ENCODE data around the gene CAB39. TPM values are rescaled to one million over a fixed set of nuclear protein-coding genes. Genes with fewer than 3 reads are reported as not detected.

CAB39 gene
- total RNA-seq, 2 donors from 2014 or later = 130 to 149 TPM

DNA sequence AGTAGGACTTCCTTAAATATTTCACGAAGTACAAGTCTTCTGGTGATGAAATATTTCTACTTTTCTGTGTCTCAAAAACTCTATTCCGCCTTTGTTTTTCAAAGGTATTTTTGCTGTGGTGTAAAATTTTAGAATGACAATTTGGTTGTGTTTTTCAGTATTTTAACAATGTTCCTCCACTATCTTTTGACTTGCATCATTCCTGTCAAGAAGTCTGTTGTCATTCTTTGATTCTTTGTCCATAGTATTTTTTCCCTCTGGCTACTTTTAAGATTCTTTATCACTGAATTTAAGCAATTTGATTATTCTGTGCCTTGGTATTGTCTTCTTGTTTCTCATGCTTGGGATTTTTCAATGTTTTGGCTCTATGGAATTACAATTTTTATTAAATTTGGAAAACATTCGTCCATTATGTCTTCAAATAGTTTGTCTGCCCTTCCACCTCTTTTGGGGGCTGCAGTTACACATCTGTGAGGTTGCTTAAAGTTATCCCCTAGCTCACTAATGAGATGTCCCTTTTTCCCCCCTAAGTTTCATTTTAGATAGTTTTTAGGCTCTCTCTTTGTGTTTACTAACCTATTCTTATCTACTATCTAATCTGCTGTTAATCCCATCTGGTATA lies 76.0 kb downstream of the CAB39 start:
- Mint-ChIP-seq H3K4me1 (ENCODE audit: low read depth) (peaks cover 33% of the 10 kb centered on the region), H3K4me3 (no peak overlapping the region), H3K9me3 (peaks cover 19 to 21% of the 10 kb centered on the region in 2 donors), H3K27ac (peak overlapping the region; percentile 59), H3K27me3 (ENCODE audit: low read depth) (no peaks in the 10 kb centered on the region), H3K36me3 (ENCODE audit: insufficient read depth in 2 of 2) (peaks cover 45 to 86% of the 10 kb centered on the region in 2 donors)
- ATAC-seq (replicated peaks in 1 of 2) (no peak), DNase-seq (no peak)

DNA sequence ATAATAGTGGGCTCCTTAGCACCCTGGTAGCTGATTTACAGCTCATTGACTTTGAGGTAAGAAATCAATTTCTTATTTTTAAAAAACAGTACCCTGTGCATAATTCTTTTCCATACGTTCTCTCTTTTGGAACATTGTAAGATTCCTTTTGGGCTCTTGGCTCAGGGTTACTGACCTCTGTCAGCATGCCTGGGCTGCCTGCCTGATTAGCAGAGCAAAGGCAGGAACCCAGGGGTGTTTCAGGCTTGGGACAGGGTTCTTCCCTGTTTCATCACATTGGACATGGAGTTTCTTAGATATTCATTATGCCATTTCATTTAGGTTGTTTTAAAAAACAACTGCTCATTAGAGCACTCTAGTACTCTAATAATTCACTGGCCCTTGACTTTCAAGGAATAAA lies 78.3 kb downstream of the CAB39 start:
- peaks cover 40 to 81% of the 10 kb centered on the region in 2 donors for H3K36me3 Mint-ChIP-seq (ENCODE audit: insufficient read depth in 2 of 2)
- peak overlapping the region; percentile 36 for H3K27ac Mint-ChIP-seq
- no peak for DNase-seq
- H3K4me3 Mint-ChIP-seq = no peak overlapping the region
- H3K4me1 Mint-ChIP-seq (ENCODE audit: low read depth) = peaks cover 15% of the 10 kb centered on the region
- ATAC-seq (replicated peaks in 1 of 2) = no peak
- H3K9me3 Mint-ChIP-seq = peaks cover 12 to 17% of the 10 kb centered on the region in 2 donors
- no peaks in the 10 kb centered on the region for H3K27me3 Mint-ChIP-seq (ENCODE audit: low read depth)

DNA sequence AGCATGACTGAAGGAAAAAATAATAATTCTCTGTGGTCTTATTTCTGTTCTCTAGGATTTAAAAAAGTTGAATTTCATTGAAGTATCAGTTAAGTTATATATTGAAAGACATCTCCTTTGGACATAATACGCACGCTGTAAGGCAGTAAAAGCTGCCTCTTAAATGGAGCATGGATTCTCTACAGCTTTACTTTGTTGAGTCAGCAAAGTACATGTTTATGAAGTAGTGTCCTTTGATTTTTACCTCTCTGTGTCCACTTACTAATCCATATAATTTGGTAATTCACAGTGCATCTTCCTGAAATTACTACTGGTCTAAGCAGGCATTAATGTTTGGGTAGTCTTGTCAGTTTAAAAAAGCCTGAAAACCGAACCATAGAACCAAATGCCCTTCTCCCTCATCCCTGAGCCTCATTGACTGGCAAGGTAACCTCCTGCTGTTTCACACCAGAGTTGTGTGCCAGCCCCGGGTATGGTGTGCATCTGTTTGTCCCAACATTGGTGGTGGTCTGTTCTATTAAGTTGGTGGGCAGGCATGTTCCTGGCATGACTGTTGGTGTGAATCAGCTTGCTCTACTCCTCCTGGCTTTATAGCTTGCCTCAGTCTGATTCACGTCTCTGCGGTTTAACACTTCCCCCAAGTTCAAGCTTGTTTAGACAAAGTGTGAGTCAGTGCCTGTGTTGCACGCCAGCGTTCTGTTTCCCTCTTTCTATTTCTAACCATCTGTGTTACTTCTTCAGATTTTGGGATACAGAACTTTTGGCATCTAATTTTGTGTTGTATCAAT lies 81.1 kb downstream of the CAB39 start:
- no peaks in the 10 kb centered on the region for H3K27me3 Mint-ChIP-seq (ENCODE audit: low read depth)
- ATAC-seq (replicated peaks in 1 of 2) = peak; percentile 95 to 97
- H3K9me3 Mint-ChIP-seq = peaks cover 4 to 6% of the 10 kb centered on the region in 2 donors
- H3K36me3 Mint-ChIP-seq (ENCODE audit: insufficient read depth in 2 of 2) = peaks cover 29 to 59% of the 10 kb centered on the region in 2 donors
- H3K27ac Mint-ChIP-seq = peak overlapping the region; percentile 96
- H3K4me1 Mint-ChIP-seq (ENCODE audit: low read depth) = peaks cover 15% of the 10 kb centered on the region
- peak; percentile 79 to 86 for DNase-seq
- H3K4me3 Mint-ChIP-seq = peak overlapping the region; percentile 74 to 79

DNA sequence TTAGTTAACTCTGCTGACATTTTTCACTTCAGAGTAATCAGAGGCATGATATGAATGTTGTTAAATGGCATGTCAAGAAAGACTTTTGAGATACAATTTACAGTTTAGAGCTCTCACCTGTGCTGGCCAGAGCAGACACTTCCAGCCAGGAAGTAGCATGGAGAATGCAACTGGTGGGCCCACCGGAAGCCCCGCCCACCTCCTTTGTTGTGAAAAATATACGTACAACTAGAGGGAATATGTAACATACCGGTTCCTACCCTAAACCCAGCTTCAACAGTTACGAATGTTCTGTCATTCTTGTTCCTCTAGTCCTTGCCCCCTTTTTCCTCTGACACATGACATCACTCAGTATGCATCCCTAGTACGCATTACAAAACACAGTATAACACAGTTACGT lies 81.9 kb downstream of the CAB39 start:
- DNase-seq (peak in 1 of 2 donors; percentile 32), ATAC-seq (replicated peaks in 1 of 2) (peak; percentile 33 to 36)
- Mint-ChIP-seq H3K27ac (peak overlapping the region; percentile 96), H3K4me3 (peak overlapping the region; percentile 74 to 79), H3K27me3 (ENCODE audit: low read depth) (no peaks in the 10 kb centered on the region), H3K4me1 (ENCODE audit: low read depth) (peaks cover 9% of the 10 kb centered on the region), H3K9me3 (peaks cover 2 to 3% of the 10 kb centered on the region in 2 donors), H3K36me3 (ENCODE audit: insufficient read depth in 2 of 2) (peaks cover 23 to 55% of the 10 kb centered on the region in 2 donors)

DNA sequence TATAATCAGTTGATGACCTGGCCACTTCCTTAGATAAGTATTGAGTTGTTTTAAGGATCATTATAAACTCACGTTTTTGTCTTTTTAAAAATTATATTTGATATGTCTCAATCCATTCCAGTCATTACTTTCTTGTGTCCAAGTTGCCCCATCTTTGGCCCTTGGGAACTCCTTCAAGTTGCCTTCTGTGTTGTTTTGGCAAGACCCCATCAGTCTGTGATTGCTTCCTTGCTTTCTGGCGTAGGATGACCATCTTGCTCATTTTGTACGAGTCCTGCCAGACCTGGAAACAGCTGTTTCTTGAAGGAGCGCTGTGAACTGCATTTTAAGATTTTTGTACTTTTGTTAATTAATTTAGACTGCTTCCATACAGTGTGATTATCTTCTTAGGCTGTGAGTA lies 83.2 kb downstream of the CAB39 start:
- Mint-ChIP-seq H3K27me3 (ENCODE audit: low read depth) (no peaks in the 10 kb centered on the region), H3K36me3 (ENCODE audit: insufficient read depth in 2 of 2) (peaks cover 21 to 52% of the 10 kb centered on the region in 2 donors), H3K27ac (no peak overlapping the region), H3K4me1 (ENCODE audit: low read depth) (peaks cover 6% of the 10 kb centered on the region), H3K9me3 (no peaks in the 10 kb centered on the region), H3K4me3 (peak overlapping the region in 1 of 2 donors; percentile 15)
- no peak for DNase-seq
- no peak for ATAC-seq (replicated peaks in 1 of 2)

DNA sequence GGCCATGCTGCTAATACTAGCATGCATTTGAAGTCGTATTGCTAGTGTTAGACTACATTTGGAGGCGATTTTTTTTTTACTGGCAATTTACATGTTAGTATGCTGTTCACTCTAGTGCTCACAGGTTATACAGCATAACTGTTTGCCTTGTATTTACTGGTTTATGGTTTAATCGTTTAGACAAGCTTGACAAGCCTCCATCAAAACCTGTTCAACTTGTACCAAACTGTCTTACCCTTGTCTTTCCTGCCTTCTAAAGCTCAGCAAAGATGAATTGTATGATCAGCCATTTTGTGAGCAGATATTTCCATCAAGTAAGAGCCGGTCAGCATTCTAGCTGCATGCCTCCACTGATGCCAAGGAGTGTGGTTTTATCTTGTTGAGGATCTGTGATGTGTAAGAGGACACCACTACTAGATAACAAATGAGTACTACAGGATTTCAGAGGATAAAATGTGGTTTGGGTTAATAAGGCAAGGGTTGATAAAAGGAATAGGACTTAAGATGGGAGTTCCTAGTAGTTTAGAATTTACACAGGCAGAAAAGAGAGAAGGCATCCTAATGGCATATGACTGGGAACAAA lies 83.7 kb downstream of the CAB39 start:
- H3K27me3 Mint-ChIP-seq (ENCODE audit: low read depth) = no peaks in the 10 kb centered on the region
- H3K9me3 Mint-ChIP-seq = no peaks in the 10 kb centered on the region
- DNase-seq (peak in 1 of 2 donors; percentile 19), ATAC-seq (replicated peaks in 1 of 2) (peak in 1 of 2 donors; percentile 23)
- H3K4me1 Mint-ChIP-seq (ENCODE audit: low read depth) = peaks cover 6% of the 10 kb centered on the region
- H3K4me3 Mint-ChIP-seq = peak overlapping the region in 1 of 2 donors; percentile 15
- H3K36me3 Mint-ChIP-seq (ENCODE audit: insufficient read depth in 2 of 2) = peaks cover 23 to 52% of the 10 kb centered on the region in 2 donors
- H3K27ac Mint-ChIP-seq = no peak overlapping the region

DNA sequence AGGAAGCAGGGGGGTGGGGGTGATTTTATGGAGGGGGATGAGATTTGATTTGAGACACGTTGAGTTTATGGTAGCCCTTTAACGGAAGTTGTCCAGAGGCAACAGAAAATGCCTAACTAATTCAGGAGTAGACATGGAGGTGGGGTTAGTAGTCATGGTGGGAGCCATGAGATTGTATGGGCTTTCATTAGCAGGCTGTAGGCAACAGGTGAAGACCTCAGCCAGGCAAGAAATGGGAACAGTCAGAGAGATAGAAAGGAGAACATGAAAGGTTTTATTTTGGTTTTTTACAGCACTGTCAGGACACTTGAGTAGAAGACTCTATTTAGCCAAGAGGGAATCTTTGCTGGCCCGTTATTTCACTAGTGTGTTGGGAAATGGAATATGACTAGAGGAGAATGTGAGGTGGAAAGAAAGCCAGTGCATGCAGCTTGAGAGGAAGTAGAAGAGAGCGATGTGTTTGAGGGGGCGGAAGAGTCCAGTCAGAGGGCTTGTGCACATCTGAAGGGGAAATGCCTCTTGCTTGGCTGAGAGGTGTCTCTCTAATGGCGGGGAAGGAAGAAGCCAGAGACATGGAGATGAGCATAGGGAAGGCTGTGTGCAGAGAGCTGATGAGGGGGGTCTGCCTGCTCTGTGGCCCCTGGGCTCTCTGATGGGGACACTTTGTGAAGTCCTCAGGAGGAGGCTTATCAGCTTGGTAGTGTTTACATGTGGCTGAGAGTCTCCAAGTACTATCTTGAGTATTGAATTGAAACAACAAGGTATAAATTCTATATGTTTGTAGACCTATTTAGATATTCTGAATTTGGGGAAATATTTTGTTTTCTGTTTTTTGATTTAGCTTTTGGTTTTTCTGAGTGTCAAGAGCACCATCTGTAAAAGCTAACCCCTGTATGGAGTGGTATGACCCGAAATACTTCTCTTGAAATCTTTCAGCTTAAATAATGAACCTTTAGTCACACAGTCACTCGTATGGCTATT lies 85.2 kb downstream of the CAB39 start:
- Mint-ChIP-seq H3K36me3 (ENCODE audit: insufficient read depth in 2 of 2) (peaks cover 28 to 53% of the 10 kb centered on the region in 2 donors), H3K4me3 (no peak overlapping the region)
- no peak for ATAC-seq (replicated peaks in 1 of 2)

DNA sequence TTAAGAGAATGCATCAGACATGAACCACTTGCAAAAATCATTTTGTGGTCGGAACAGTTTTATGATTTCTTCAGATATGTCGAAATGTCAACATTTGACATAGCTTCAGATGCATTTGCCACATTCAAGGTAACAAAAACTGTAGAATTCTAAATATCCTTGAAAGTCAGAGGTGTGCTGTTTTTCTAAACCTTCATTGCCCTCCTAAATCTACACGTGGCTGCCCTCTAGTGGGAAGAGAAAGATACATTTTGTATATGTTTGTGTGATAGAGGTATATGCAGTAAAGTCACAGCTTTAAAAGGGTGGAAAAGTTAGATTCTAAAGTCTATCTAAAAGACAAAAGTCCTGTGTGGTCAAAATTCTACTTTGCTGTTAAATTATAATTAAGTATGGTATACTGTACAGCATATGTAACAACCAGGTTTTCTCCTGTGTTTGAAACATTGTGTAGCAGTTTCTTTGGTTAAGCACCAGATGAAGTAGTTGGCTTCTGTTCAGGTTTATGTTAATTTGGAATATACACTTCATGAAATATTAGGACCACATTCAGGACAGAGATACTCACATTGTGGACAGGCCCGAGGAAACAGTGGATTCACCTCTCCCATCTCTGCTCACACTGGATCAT lies 86.2 kb downstream of the CAB39 start:
- no peaks in the 10 kb centered on the region for H3K27me3 Mint-ChIP-seq (ENCODE audit: low read depth)
- peaks cover 28 to 55% of the 10 kb centered on the region in 2 donors for H3K36me3 Mint-ChIP-seq (ENCODE audit: insufficient read depth in 2 of 2)
- no peak for ATAC-seq (replicated peaks in 1 of 2)
- H3K27ac Mint-ChIP-seq = peak overlapping the region; percentile 9
- peak overlapping the region; percentile 20 to 31 for H3K4me3 Mint-ChIP-seq
- peaks cover 0 to 4% of the 10 kb centered on the region in 2 donors for H3K9me3 Mint-ChIP-seq
- peak; percentile 52 to 62 for DNase-seq
- H3K4me1 Mint-ChIP-seq (ENCODE audit: low read depth) = peaks cover 10% of the 10 kb centered on the region

More for the DNA sequence above, 85.2 kb downstream of the CAB39 start:
- H3K27ac Mint-ChIP-seq = no peak overlapping the region
- H3K9me3 Mint-ChIP-seq = peaks cover 0 to 4% of the 10 kb centered on the region in 2 donors
- H3K27me3 Mint-ChIP-seq (ENCODE audit: low read depth) = no peaks in the 10 kb centered on the region
- peak; percentile 29 to 38 for DNase-seq
- peaks cover 6% of the 10 kb centered on the region for H3K4me1 Mint-ChIP-seq (ENCODE audit: low read depth)

DNA sequence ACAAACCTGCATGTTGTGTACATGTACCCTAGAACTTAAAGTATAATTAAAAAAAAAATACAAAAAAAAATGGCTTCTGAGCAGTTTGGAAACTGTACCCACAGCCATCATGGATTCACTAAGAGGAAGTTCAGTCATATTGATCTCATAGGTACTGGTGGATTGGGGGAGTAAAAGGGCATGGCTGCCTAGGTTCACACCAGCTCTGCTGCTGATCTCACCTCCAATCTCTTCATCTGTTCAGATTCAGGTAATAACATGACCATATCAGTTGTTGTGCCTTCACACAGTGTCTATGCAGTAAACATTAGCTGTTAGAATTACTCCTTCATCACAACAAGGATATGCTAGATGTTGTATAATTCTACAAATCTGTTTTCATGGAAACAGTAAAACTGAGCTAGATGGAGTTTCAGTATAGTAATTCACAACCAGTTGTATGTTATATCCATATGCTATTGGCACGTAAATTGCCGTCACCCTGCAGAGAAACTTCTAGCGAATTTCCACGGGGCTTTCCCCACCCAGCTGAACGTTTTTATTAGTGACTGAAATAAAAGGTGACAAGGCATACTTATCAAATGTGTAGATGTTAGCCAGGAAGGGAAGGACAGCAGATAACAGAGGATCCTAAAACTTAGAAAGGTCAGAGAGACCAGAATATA lies 92.8 kb downstream of the CAB39 start:
- peak overlapping the region in 1 of 2 donors; percentile 21 for H3K4me3 Mint-ChIP-seq
- no peaks in the 10 kb centered on the region for H3K27me3 Mint-ChIP-seq (ENCODE audit: low read depth)
- DNase-seq = peak in 1 of 2 donors; percentile 38
- peaks cover 29% of the 10 kb centered on the region for H3K4me1 Mint-ChIP-seq (ENCODE audit: low read depth)
- peaks cover 0 to 6% of the 10 kb centered on the region in 2 donors for H3K9me3 Mint-ChIP-seq
- peaks cover 19 to 38% of the 10 kb centered on the region in 2 donors for H3K36me3 Mint-ChIP-seq (ENCODE audit: insufficient read depth in 2 of 2)
- peak overlapping the region; percentile 86 for H3K27ac Mint-ChIP-seq
- ATAC-seq (replicated peaks in 1 of 2) = peak; percentile 79 to 84

DNA sequence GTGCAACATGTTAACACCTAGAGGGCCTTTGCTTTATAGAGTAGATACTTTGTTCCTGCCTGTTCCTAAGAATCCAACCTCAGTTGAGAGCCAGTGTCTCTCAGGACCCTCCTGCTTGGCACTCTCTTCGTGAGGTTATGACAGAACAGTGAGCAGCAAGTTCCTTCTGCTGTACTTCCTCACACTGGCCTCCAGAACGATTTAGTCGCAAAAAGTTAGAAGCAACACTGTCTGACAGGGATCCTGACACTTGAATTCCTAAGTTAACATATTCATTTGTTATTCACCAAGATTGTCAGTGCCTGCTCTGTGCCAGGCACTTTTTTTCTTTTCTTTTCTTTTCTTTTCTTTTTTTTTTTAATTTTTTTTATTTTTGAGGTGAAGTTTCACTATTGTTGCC lies 95.1 kb downstream of the CAB39 start:
- no peaks in the 10 kb centered on the region for H3K27me3 Mint-ChIP-seq (ENCODE audit: low read depth)
- no peak for DNase-seq
- peaks cover 9 to 26% of the 10 kb centered on the region in 2 donors for H3K36me3 Mint-ChIP-seq (ENCODE audit: insufficient read depth in 2 of 2)
- peak overlapping the region; percentile 70 for H3K27ac Mint-ChIP-seq
- ATAC-seq (replicated peaks in 1 of 2) = no peak
- H3K9me3 Mint-ChIP-seq = peaks cover 0 to 2% of the 10 kb centered on the region in 2 donors
- no peak overlapping the region for H3K4me3 Mint-ChIP-seq
- peaks cover 25% of the 10 kb centered on the region for H3K4me1 Mint-ChIP-seq (ENCODE audit: low read depth)

DNA sequence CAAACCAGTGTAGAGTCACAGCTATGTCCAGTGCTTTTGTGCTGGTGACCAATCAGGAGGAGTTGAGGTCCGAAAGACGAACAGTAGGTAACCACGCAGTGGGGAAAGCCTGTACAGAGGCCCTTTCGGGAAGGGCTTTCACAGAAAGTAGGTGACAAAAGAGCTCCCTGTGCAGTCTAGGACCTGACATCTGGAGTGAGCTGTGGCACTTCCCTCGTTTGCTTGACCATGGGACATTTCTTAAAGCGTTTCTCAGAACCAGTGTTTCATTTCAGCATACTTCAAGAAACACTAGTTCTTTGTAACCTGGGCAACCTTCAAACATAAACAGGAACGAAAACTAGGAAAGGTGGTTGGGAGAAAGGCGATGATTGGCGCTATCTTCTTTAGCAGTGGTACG lies 96.4 kb downstream of the CAB39 start:
- DNase-seq (no peak), ATAC-seq (replicated peaks in 1 of 2) (no peak)
- Mint-ChIP-seq H3K4me3 (no peak overlapping the region), H3K27me3 (ENCODE audit: low read depth) (no peaks in the 10 kb centered on the region), H3K4me1 (ENCODE audit: low read depth) (peaks cover 20% of the 10 kb centered on the region), H3K9me3 (peaks cover 0 to 2% of the 10 kb centered on the region in 2 donors), H3K27ac (peak overlapping the region; percentile 14), H3K36me3 (ENCODE audit: insufficient read depth in 2 of 2) (peaks cover 5 to 20% of the 10 kb centered on the region in 2 donors)
